HG03064 (cell line): Measurements from ENCODE around the gene PHF19.

ENCODE experiments used
- ATAC-seq: cut with Tn5 transposase; IDR thresholded peaks from one replicate; pipeline ENCODE4 v1.9.1; 2021; ENCODE audit warnings: low read depth; ENCODE audit not compliant: unreplicated experiment

Gene PHF19

GRCh38 chr9:120818595-120818994 is 58.4 kb downstream of the PHF19 start:
- no peak for ATAC-seq

GRCh38 chr9:120815075-120815474 is 61.9 kb downstream of the PHF19 start:
- ATAC-seq: no peak

- no peak for ATAC-seq
Measured at GRCh38 chr9:120808931-120809330, 68.1 kb downstream of the PHF19 start.

- ATAC-seq: no peak
Measured at GRCh38 chr9:120807607-120808379, 69.2 kb downstream of the PHF19 start.
